ENCODE results near the gene FNTB. TPM values are rescaled to one million over a fixed set of nuclear protein-coding genes. Genes with fewer than 3 reads are reported as not detected.

The FNTB gene
- polyA plus RNA-seq, 1 donor, result 22.2 TPM

DNA sequence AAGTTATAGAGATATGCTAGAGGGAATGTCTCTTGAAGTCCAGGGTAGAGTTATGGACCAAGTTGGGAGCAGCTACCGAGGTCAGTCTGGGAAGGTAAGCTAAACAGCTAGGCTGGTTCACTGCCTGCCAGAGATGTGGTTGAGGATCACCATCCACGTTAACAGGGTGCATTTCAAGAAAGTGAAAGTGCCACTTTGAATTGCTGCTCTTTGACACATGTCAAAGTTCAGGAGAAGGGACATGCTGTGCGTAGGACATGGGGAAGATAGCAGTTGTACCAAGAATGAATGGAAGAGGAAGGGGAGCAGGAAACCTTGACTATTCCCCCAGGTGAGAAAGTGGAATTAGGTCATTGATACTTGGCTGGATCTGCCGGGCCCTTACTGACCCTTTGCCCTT lies 66.1 kb downstream of the FNTB start:
- no peak for DNase-seq (ENCODE audit: low read depth)

DNA sequence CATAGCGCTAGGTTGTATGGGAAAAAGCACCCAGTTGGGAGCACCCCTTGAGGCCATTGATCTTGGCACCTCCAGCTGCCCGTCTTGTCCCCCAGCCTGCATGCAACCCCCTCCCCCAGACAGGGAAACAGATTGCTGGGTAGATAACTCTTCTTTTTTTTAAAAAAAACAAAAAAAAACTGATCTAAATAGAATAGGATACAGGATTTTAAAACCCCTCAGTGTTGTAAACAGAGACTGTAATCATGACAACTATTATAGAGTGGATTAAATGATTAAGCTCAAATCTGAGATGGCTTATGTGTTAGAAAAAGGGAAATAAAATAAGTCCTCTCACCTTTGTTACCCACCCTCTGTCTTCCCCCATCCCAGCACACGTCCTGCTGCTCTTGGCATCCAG lies 66.8 kb downstream of the FNTB start:
- DNase-seq (ENCODE audit: low read depth), result no peak

- DNase-seq (ENCODE audit: low read depth), result no peak
Observed at GRCh38 chr14:65054471-65055085, 67.9 kb downstream of the FNTB start.

- DNase-seq (ENCODE audit: low read depth), result no peak
Observed at GRCh38 chr14:65057695-65058094, 71.0 kb downstream of the FNTB start.

- no peak for DNase-seq (ENCODE audit: low read depth)
Observed at GRCh38 chr14:65062096-65063075, 75.7 kb downstream of the FNTB start.

- DNase-seq (ENCODE audit: low read depth), result no peak
Observed at GRCh38 chr14:65065719-65066118, 79.0 kb downstream of the FNTB start.

DNA sequence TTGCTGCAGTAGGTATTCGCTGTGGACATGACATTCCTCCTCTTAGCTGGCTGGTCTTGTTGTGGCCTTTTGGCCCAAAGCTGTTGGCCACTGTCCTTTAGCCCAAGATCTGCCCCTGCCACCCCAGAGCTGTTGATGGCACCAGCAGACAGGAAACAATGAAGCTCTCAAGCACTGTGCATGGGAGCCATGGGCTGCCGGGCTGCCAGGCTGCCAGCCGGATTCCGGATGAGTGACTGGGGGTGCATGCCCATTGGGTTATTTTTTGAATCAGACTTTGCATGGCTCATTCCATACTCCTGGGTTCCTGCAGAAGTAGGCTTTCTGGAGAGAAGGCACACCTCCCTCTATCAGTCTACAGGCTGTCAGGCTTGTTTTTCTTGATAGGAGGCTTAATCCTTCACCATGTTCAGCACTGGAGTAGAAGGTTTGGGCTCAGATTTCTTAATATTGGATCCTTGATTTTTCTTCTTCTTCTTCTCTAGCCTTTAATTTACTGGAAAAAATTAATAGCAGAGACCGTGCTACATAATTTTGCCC lies 83.2 kb downstream of the FNTB start:
- no peak for DNase-seq (ENCODE audit: low read depth)

DNA sequence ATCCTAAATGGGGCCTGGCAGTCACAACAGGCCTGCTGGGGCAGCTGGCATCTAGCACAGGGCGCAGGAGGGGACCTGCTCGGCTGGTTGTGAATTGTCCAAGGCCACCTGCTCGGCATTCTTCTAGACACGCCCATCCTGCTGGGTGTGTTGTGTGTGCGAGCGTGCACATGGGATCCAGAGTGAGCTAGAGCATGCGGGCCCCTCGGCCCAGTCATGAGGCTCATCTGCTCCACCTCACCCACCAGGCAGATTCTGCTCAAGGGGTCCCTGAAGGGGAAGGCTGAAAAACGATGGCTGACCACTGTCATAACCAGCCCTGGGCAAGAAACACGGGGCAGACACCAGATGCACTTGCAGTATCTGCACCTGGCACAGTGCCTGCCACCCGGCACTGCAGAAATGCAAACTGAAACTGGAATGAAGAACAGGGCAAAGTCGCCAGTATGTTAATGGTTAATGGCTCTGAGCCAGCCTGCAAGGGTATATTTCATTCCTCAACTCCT lies 83.8 kb downstream of the FNTB start:
- no peak for DNase-seq (ENCODE audit: low read depth)

DNA sequence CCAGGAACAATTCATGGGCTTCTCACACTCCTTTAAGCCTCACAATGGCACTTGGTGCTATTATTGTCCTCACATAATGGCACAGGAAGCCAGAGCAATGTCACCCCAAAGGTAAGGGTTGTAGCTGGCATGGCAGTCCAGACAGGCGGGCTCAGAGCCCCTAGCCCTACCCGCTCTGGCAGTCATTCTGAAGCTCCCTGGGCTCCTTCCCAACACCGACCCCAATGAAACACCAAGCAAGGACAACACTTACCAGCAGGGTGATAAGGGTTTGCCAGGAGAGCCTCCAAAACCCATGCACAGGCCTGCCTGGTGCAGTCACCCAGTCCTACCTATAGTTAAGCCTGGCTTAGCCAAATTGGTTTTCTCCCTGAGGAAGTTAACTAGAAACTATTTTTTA lies 84.8 kb downstream of the FNTB start:
- DNase-seq (ENCODE audit: low read depth), result no peak

DNA sequence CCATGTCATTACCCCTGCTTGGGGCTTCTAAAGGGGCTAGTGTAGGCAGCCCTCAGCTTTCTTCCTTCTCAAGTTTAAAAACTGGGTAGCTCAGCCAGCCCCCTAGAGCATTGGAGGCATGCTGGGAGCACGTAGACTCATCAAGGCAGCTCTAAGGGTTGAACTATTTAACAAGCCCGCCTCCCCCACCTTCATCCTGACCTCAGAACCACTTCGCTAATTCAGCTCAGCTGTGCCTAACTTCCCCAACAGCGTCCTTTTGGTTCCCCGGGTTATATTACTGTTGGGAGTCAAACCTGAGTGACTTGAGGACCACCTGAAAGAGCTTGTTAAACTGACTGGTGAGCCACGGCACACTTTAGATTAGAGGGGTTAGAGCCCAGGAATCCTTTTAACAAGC lies 85.6 kb downstream of the FNTB start:
- DNase-seq (ENCODE audit: low read depth), result no peak

DNA sequence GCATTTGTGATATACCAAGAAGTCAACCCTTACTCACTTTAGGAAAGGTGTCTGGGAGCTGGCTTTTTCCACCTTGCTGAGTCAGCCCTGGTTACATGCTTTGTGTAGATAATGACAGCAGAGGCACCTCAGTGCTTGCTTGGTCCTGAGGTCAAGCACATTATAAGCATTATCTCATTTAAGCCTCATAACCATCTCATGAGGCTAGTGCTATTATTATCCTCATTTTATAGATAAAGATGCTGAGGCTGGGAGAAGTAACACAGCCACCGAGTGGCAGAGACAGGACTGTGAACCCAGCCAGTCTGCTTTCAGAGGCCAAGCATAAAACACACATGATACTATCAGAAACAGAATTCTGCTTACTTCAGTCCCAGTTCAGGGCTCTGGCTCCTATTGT lies 86.2 kb downstream of the FNTB start:
- no peak for DNase-seq (ENCODE audit: low read depth)

GRCh38 chr14:65073605-65074201 lies 87.0 kb downstream of the FNTB start:
- DNase-seq (ENCODE audit: low read depth), result no peak

DNA sequence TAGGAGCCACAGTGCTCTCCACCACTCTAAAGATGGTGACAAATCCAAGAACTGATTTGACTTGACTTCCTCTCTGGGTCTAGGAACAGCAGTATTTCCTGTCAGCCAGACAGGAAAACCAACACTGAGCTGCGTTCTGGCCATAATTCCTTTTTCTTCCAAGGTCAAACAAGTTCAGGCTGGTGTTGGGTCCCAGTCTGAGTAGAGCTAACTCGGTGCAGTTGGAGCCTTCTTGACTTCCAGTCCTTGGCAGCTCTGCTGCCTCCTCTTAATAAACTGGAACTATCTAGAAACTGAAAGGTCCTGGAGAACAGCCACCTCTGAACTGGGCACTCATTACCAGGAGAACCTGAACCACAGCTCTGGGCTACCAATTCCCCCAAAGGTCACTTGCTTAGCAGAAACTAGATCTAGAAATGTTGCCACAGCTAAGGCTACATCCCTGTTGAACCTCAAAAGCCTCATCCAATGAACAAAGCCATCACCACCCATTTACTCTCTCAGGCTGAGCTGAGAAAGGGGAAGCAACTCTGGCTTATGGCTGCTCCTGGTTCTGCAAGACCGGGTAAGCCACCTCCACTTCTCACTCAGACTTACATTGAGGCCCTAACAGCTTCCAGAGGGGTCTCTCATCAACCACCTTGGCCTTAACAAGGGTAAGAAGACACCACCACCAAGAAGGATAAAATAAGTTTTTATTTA lies 87.9 kb downstream of the FNTB start:
- DNase-seq (ENCODE audit: low read depth), result no peak

DNA sequence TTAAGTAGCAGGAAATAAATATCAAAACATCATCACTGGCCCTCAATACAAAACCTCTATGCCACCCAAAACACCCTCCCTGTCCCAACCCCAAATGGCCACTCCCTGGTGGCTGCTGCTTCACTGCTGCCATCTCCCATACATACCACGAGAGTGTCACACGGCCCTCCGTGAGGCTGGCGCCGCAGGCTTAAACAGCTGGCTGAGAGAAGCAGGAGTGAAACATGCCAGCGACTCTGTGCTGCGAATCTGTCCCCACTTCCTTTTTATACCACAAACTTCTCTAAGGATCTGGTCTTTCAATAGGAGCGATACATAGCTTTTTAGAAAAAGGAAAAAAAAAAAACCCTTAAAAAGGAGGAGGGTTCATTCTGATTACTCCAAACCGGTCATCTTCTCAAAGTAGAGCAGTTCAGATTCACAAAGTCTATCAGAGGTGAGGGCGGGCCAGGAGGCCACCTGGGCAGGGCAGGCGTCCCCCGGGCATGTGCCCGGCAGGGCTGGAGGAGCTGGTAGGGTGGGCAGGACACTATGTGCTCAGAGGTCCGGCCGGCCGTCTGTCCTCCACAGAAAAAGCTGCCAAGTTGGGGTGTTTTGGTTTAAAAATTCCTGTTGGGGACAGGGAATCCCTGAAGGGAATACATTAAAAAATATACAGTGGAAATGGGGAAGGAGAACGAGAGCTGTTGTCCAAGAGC lies 89.1 kb downstream of the FNTB start:
- DNase-seq (ENCODE audit: low read depth), result no peak

- no peak for DNase-seq (ENCODE audit: low read depth)
Observed at GRCh38 chr14:65077318-65077717, 90.6 kb downstream of the FNTB start.

- DNase-seq (ENCODE audit: low read depth), result no peak
Observed at GRCh38 chr14:65079201-65079600, 92.5 kb downstream of the FNTB start.

GRCh38 chr14:65079768-65080167 lies 93.1 kb downstream of the FNTB start:
- DNase-seq (ENCODE audit: low read depth), result no peak

GRCh38 chr14:65080960-65081747 lies 94.5 kb downstream of the FNTB start:
- no peak for DNase-seq (ENCODE audit: low read depth)

GRCh38 chr14:65082930-65083329 lies 96.2 kb downstream of the FNTB start:
- no peak for DNase-seq (ENCODE audit: low read depth)

Data from forelimb muscle (tissue), 1 donor.